ENCODE results near the gene ZCCHC17.

The ZCCHC17 gene

DNA sequence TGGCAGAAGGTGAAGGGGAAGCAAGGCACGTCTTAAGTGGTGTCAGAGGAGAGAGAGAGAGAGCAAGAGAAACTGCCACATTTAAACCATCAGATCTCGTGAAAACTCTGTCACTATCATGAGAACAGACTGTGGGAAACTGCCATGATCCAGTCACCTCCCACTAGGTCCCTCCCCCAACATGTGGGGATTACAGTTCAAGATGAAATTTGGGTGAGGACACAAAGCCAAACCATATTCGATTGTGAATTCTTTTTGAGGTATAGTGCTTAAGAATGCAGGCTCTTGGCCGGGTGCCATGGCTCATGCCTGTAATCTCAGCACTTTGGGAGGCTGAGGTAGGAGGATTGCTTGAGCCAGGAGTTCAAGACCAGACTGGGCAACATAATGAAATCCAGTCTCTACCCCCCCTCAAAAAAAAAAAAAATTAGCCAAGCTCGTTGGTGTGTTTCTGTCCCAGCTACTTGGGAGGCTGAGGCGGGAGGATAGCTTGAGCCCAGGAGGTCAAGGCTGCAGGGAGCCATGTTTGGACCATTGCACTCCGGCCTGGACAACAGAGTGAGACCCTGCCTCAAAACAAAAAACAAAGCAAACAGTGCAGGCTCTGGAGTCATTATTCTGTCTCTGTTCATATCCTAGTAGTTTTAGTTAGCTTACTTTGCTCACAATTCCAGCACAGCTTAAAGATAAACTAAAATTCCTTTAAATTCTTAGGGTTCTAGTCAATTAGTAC lies 6.0 kb downstream of the ZCCHC17 start:
- H3K4ac ChIP-seq (ENCODE audit: low read depth in 1 of 2, low read length in 2 of 2) = no peak overlapping the region
- no peak overlapping the region for H2BK12ac ChIP-seq (ENCODE audit: low read length in 2 of 2)
- no peak overlapping the region for H2BK5ac ChIP-seq (ENCODE audit: low read depth, low read length, poor library complexity, severe bottlenecking)
- no peak overlapping the region for H2BK120ac ChIP-seq (ENCODE audit: low read depth, low read length)
- H3K79me1 ChIP-seq (replicated peaks; ENCODE audit: low read length, poor library complexity, severe bottlenecking) = peaks cover 32% of the 10 kb centered on the region
- no peak overlapping the region for H2AFZ ChIP-seq (ENCODE audit: low read depth, low read length)
- H2AK5ac ChIP-seq (ENCODE audit: low read length, severe bottlenecking) = no peak overlapping the region
- no peak overlapping the region for H3K4me3 ChIP-seq (ENCODE audit: insufficient read depth in 1 of 2, low read depth in 1 of 2, low read length in 2 of 2)
- no peak overlapping the region for H3K14ac ChIP-seq (ENCODE audit: low read length in 2 of 2)
- peak overlapping the region in 1 of 2 experiments; percentile 7 for H3K18ac ChIP-seq (ENCODE audit: low read depth in 1 of 2, low read length in 2 of 2)
- DNase-seq = peak; percentile 15
- no peak overlapping the region for H3K4me2 ChIP-seq (ENCODE audit: low read length, poor library complexity, severe bottlenecking)
- peaks cover 3% of the 10 kb centered on the region for H3K4me1 ChIP-seq (ENCODE audit: control insufficient read depth, insufficient read depth, low read depth, low read length)
- no peak overlapping the region for H3K9ac ChIP-seq (ENCODE audit: low read length)
- no peak overlapping the region for H3K23ac ChIP-seq (ENCODE audit: low read length in 2 of 2)
- no peaks in the 10 kb centered on the region for H3K27me3 ChIP-seq (ENCODE audit: control insufficient read depth in 1 of 2, insufficient read depth in 1 of 2, low read length in 2 of 2)
- WGBS = 89% methylated on average over 5 of the region's 7 CpGs
- peaks cover 8% of the 10 kb centered on the region in 2 experiments for H3K36me3 ChIP-seq (ENCODE audit: control insufficient read depth in 1 of 2, insufficient read depth in 2 of 2, low read depth in 1 of 2, low read length in 2 of 2)
- no peak overlapping the region for H4K8ac ChIP-seq (ENCODE audit: low read length)
- no peak overlapping the region for H3K27ac ChIP-seq (ENCODE audit: low read length, poor library complexity, severe bottlenecking)
- H3K9me3 ChIP-seq (ENCODE audit: control insufficient read depth, low read length) = no peaks in the 10 kb centered on the region
- no peak overlapping the region for H2BK15ac ChIP-seq (ENCODE audit: low read depth, poor library complexity, severe bottlenecking)
- H4K91ac ChIP-seq (ENCODE audit: low read length) = no peak overlapping the region

DNA sequence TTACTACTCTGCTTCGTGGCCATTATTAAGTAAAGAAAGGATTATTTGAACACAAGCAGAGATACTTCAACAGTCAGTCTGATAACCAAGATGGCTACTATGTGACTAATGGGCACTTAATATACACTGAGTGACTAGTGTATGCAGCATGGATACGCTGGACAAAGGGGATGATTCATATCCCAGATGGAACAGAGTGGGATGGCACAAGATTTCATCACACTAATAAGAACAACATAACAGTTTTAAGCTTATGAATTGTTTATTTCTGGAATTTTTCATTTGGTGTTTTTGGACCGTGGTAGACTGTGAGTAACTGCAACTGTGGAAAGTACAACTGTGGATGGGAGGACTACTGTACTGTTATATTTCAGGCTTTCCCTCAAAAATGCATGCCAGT lies 9.4 kb downstream of the ZCCHC17 start:
- DNase-seq = peak; percentile 96
- H3K4me2 ChIP-seq (ENCODE audit: low read length, poor library complexity, severe bottlenecking) = no peak overlapping the region
- H3K23ac ChIP-seq (ENCODE audit: low read length in 2 of 2) = no peak overlapping the region
- H3K27ac ChIP-seq (ENCODE audit: low read length, poor library complexity, severe bottlenecking) = no peak overlapping the region
- no peak overlapping the region for H2AFZ ChIP-seq (ENCODE audit: low read depth, low read length)
- H3K79me1 ChIP-seq (replicated peaks; ENCODE audit: low read length, poor library complexity, severe bottlenecking) = peaks cover 43% of the 10 kb centered on the region
- no peak overlapping the region for H3K14ac ChIP-seq (ENCODE audit: low read length in 2 of 2)
- H2BK5ac ChIP-seq (ENCODE audit: low read depth, low read length, poor library complexity, severe bottlenecking) = no peak overlapping the region
- WGBS = 17% methylated on average over 2 of the region's 3 CpGs
- no peak overlapping the region for H2BK12ac ChIP-seq (ENCODE audit: low read length in 2 of 2)
- H3K36me3 ChIP-seq (ENCODE audit: control insufficient read depth in 1 of 2, insufficient read depth in 2 of 2, low read depth in 1 of 2, low read length in 2 of 2) = peaks cover 11 to 18% of the 10 kb centered on the region in 2 experiments
- no peak overlapping the region for H2AK5ac ChIP-seq (ENCODE audit: low read length, severe bottlenecking)
- H3K4me1 ChIP-seq (ENCODE audit: control insufficient read depth, insufficient read depth, low read depth, low read length) = no peaks in the 10 kb centered on the region
- no peak overlapping the region for H3K4me3 ChIP-seq (ENCODE audit: insufficient read depth in 1 of 2, low read depth in 1 of 2, low read length in 2 of 2)
- no peaks in the 10 kb centered on the region for H3K9me3 ChIP-seq (ENCODE audit: control insufficient read depth, low read length)
- no peak overlapping the region for H2BK120ac ChIP-seq (ENCODE audit: low read depth, low read length)
- H3K9ac ChIP-seq (ENCODE audit: low read length) = peak overlapping the region; percentile 71
- no peak overlapping the region for H4K91ac ChIP-seq (ENCODE audit: low read length)
- H2BK15ac ChIP-seq (ENCODE audit: low read depth, poor library complexity, severe bottlenecking) = no peak overlapping the region
- H3K4ac ChIP-seq (ENCODE audit: low read depth in 1 of 2, low read length in 2 of 2) = no peak overlapping the region
- H3K18ac ChIP-seq (ENCODE audit: low read depth in 1 of 2, low read length in 2 of 2) = peak overlapping the region in 1 of 2 experiments; percentile 64
- H4K8ac ChIP-seq (ENCODE audit: low read length) = peak overlapping the region; percentile 59
- no peaks in the 10 kb centered on the region for H3K27me3 ChIP-seq (ENCODE audit: control insufficient read depth in 1 of 2, insufficient read depth in 1 of 2, low read length in 2 of 2)

DNA sequence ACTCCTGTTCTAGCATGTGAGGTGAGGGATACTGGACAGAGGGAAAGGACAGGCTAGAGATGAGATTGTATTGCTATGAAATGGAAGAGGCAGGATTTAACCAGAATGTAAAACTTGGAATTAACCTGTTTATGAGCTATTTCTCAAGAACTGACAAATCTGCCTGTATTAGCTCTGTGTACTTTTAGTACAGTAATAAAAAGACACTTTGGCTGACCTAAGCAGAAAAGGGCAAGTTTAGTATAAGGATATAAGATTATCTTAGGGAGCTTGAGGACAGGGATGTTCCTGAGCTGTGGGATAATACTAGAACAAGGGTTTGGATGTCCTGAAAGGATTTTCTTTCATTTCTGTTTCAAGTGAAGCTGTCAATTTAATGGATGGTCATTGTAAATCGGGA lies 11.2 kb downstream of the ZCCHC17 start:
- no peak overlapping the region for H4K8ac ChIP-seq (ENCODE audit: low read length)
- WGBS = 0% methylated on average over 1 of the region's 1 CpG
- H3K18ac ChIP-seq (ENCODE audit: low read depth in 1 of 2, low read length in 2 of 2) = no peak overlapping the region

DNA sequence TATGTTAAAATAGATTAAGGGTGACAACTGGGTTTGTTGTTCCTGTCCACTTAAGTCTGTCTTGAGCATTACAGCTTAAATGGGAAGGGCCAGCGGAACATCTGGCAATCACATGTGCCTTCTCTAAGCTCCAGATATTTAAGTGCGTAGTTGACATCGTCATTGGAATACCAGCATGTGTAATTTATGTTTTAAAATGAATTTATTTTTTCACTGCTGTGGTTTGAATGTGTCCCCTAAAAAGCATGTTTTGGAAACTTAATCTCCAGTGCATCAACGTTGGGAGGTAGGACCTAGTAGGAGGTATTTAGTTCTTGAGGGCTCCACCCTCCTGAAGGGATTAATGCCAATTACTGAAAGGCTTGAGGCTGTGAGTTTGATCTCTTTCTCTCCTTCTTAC lies 13.4 kb downstream of the ZCCHC17 start:
- Histone ChIP-seq H3K4ac (ENCODE audit: low read depth in 1 of 2, low read length in 2 of 2) (no peak overlapping the region), H3K14ac (ENCODE audit: low read length in 2 of 2) (no peak overlapping the region), H3K27me3 (ENCODE audit: control insufficient read depth in 1 of 2, insufficient read depth in 1 of 2, low read length in 2 of 2) (no peaks in the 10 kb centered on the region), H3K36me3 (ENCODE audit: control insufficient read depth in 1 of 2, insufficient read depth in 2 of 2, low read depth in 1 of 2, low read length in 2 of 2) (peaks cover 15 to 51% of the 10 kb centered on the region in 2 experiments), H3K9ac (ENCODE audit: low read length) (no peak overlapping the region), H2AK5ac (ENCODE audit: low read length, severe bottlenecking) (no peak overlapping the region), H3K23ac (ENCODE audit: low read length in 2 of 2) (no peak overlapping the region), H2BK15ac (ENCODE audit: low read depth, poor library complexity, severe bottlenecking) (no peak overlapping the region), H4K8ac (ENCODE audit: low read length) (no peak overlapping the region), H3K79me1 (replicated peaks; ENCODE audit: low read length, poor library complexity, severe bottlenecking) (peaks cover 26% of the 10 kb centered on the region), H2BK120ac (ENCODE audit: low read depth, low read length) (no peak overlapping the region), H3K18ac (ENCODE audit: low read depth in 1 of 2, low read length in 2 of 2) (no peak overlapping the region), H3K4me2 (ENCODE audit: low read length, poor library complexity, severe bottlenecking) (no peak overlapping the region), H3K4me1 (ENCODE audit: control insufficient read depth, insufficient read depth, low read depth, low read length) (no peaks in the 10 kb centered on the region), H2BK12ac (ENCODE audit: low read length in 2 of 2) (no peak overlapping the region), H3K4me3 (ENCODE audit: insufficient read depth in 1 of 2, low read depth in 1 of 2, low read length in 2 of 2) (no peak overlapping the region), H3K9me3 (ENCODE audit: control insufficient read depth, low read length) (no peaks in the 10 kb centered on the region), H4K91ac (ENCODE audit: low read length) (no peak overlapping the region), H2AFZ (ENCODE audit: low read depth, low read length) (no peak overlapping the region), H3K27ac (ENCODE audit: low read length, poor library complexity, severe bottlenecking) (no peak overlapping the region), H2BK5ac (ENCODE audit: low read depth, low read length, poor library complexity, severe bottlenecking) (no peak overlapping the region)
- no peak for DNase-seq
- 83% methylated on average over 4 of the region's 4 CpGs for WGBS

More for the DNA sequence above, 11.2 kb downstream of the ZCCHC17 start:
- no peak overlapping the region for H3K4me3 ChIP-seq (ENCODE audit: insufficient read depth in 1 of 2, low read depth in 1 of 2, low read length in 2 of 2)
- no peak overlapping the region for H3K23ac ChIP-seq (ENCODE audit: low read length in 2 of 2)
- no peak overlapping the region for H3K27ac ChIP-seq (ENCODE audit: low read length, poor library complexity, severe bottlenecking)
- no peak overlapping the region for H2BK12ac ChIP-seq (ENCODE audit: low read length in 2 of 2)
- no peak overlapping the region for H3K14ac ChIP-seq (ENCODE audit: low read length in 2 of 2)
- no peak overlapping the region for H3K9ac ChIP-seq (ENCODE audit: low read length)
- peaks cover 17 to 36% of the 10 kb centered on the region in 2 experiments for H3K36me3 ChIP-seq (ENCODE audit: control insufficient read depth in 1 of 2, insufficient read depth in 2 of 2, low read depth in 1 of 2, low read length in 2 of 2)
- no peaks in the 10 kb centered on the region for H3K9me3 ChIP-seq (ENCODE audit: control insufficient read depth, low read length)
- no peak overlapping the region for H2BK15ac ChIP-seq (ENCODE audit: low read depth, poor library complexity, severe bottlenecking)
- H2AFZ ChIP-seq (ENCODE audit: low read depth, low read length) = no peak overlapping the region
- H2BK120ac ChIP-seq (ENCODE audit: low read depth, low read length) = no peak overlapping the region
- no peak overlapping the region for H2BK5ac ChIP-seq (ENCODE audit: low read depth, low read length, poor library complexity, severe bottlenecking)
- no peak overlapping the region for H4K91ac ChIP-seq (ENCODE audit: low read length)
- no peak overlapping the region for H3K4me2 ChIP-seq (ENCODE audit: low read length, poor library complexity, severe bottlenecking)
- no peaks in the 10 kb centered on the region for H3K27me3 ChIP-seq (ENCODE audit: control insufficient read depth in 1 of 2, insufficient read depth in 1 of 2, low read length in 2 of 2)
- H3K79me1 ChIP-seq (replicated peaks; ENCODE audit: low read length, poor library complexity, severe bottlenecking) = peaks cover 36% of the 10 kb centered on the region
- H2AK5ac ChIP-seq (ENCODE audit: low read length, severe bottlenecking) = no peak overlapping the region
- DNase-seq = no peak
- H3K4me1 ChIP-seq (ENCODE audit: control insufficient read depth, insufficient read depth, low read depth, low read length) = no peaks in the 10 kb centered on the region
- H3K4ac ChIP-seq (ENCODE audit: low read depth in 1 of 2, low read length in 2 of 2) = no peak overlapping the region

All from mesenchymal stem cell (in vitro differentiated cells and primary cell).